ENCODE results near the gene TCERG1. TPM values are rescaled to one million over a fixed set of nuclear protein-coding genes. Genes with fewer than 3 reads are reported as not detected.

Gene TCERG1
- total RNA-seq, 1 experiment from 2014 or later = 112 TPM

DNA sequence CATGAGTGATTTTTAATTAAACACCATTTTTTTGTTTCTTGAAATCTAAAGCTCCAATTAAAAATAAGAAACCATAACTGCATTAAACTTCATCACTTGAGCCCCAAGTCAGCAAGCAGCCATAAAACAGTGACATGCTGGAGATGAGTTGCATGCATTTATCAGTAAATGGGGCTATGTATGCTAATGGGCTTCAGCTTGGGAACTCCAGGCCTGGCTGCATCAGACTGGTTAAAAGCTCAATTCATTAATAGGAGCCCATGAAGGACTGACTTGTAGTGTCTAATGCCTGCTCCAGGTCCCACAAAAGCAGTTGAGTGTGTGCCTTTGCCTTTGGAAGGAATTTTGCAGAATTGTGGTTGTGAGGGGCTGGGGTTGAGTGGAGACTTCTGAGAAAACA, 102.5 kb downstream of the TCERG1 start:
- Histone ChIP-seq H3K4ac (ENCODE audit: low read depth, low read length) (no peak overlapping the region), H2BK5ac (ENCODE audit: insufficient read length, low read length) (no peak overlapping the region), H3K4me2 (ENCODE audit: insufficient read depth, insufficient read length, low read length) (no peak overlapping the region), H4K20me1 (ENCODE audit: control insufficient read depth, insufficient read depth, insufficient read length) (no peaks in the 10 kb centered on the region), H3K9ac (ENCODE audit: extremely low read depth, insufficient read length, low read length) (no peak overlapping the region), H2BK120ac (ENCODE audit: low read depth, low read length, poor library complexity, severe bottlenecking) (no peak overlapping the region), H4K5ac (ENCODE audit: insufficient read length, low read depth, low read length) (no peak overlapping the region), H3K4me1 (ENCODE audit: insufficient read depth, low read length) (no peaks in the 10 kb centered on the region), H3K27ac (ENCODE audit: insufficient read length, low read depth, low read length) (no peak overlapping the region), H3T11ph (ENCODE audit: low read length) (no peak overlapping the region), H4K8ac (replicated peaks; ENCODE audit: insufficient read length, low read depth, low read length) (no peak overlapping the region), H3K23ac (ENCODE audit: insufficient read length, low read depth, low read length) (no peak overlapping the region), H3K18ac (ENCODE audit: insufficient read length, low read depth, low read length) (no peak overlapping the region), H2BK20ac (ENCODE audit: low read depth, low read length, poor library complexity, severe bottlenecking) (no peak overlapping the region), H2BK15ac (ENCODE audit: low read depth, low read length) (no peak overlapping the region), H3K9me3 (ENCODE audit: control insufficient read depth, low read depth, low read length) (no peaks in the 10 kb centered on the region), H2BK12ac (ENCODE audit: insufficient read length, low read depth, low read length) (no peak overlapping the region), H2AFZ (ENCODE audit: low read length) (no peak overlapping the region), H3K56ac (ENCODE audit: insufficient read length, low read depth, low read length) (no peak overlapping the region), H4K91ac (ENCODE audit: insufficient read length, low read depth, low read length) (no peak overlapping the region), H3K27me3 (ENCODE audit: insufficient read depth, low read length) (no peaks in the 10 kb centered on the region), H2AK5ac (ENCODE audit: insufficient read length, low read length) (no peak overlapping the region), H3K23me2 (ENCODE audit: insufficient read length, low read depth, low read length, poor library complexity, severe bottlenecking) (no peaks in the 10 kb centered on the region), H3K14ac (ENCODE audit: insufficient read depth, low read length) (no peak overlapping the region), H3K79me2 (ENCODE audit: insufficient read depth, low read length) (no peaks in the 10 kb centered on the region), H3K79me1 (ENCODE audit: insufficient read depth, low read depth, low read length, poor library complexity, severe bottlenecking) (no peaks in the 10 kb centered on the region)
- H3K27ac Mint-ChIP-seq = no peak overlapping the region
- H3K27me3 Mint-ChIP-seq (ENCODE audit: low read depth) = no peaks in the 10 kb centered on the region
- TF ChIP-seq, protein P1, sequence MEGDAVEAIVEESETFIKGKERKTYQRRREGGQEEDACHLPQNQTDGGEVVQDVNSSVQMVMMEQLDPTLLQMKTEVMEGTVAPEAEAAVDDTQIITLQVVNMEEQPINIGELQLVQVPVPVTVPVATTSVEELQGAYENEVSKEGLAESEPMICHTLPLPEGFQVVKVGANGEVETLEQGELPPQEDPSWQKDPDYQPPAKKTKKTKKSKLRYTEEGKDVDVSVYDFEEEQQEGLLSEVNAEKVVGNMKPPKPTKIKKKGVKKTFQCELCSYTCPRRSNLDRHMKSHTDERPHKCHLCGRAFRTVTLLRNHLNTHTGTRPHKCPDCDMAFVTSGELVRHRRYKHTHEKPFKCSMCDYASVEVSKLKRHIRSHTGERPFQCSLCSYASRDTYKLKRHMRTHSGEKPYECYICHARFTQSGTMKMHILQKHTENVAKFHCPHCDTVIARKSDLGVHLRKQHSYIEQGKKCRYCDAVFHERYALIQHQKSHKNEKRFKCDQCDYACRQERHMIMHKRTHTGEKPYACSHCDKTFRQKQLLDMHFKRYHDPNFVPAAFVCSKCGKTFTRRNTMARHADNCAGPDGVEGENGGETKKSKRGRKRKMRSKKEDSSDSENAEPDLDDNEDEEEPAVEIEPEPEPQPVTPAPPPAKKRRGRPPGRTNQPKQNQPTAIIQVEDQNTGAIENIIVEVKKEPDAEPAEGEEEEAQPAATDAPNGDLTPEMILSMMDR (conservative IDR thresholded peaks at IDR 0.05) = no peak
- H3K4me3 Mint-ChIP-seq = no peak overlapping the region
- H3K4me1 Mint-ChIP-seq = no peaks in the 10 kb centered on the region
- H3K36me3 Mint-ChIP-seq (ENCODE audit: insufficient read depth in 1 of 3, low read depth in 3 of 3) = no peaks in the 10 kb centered on the region
- H3K9me3 Mint-ChIP-seq = no peaks in the 10 kb centered on the region
- DNase-seq = no peak
